Measurements from ENCODE around the gene ACAA1.
A peak's percentile ranks its signal among the peaks of the same experiment; 100 is the strongest.

ACAA1 gene

DNA sequence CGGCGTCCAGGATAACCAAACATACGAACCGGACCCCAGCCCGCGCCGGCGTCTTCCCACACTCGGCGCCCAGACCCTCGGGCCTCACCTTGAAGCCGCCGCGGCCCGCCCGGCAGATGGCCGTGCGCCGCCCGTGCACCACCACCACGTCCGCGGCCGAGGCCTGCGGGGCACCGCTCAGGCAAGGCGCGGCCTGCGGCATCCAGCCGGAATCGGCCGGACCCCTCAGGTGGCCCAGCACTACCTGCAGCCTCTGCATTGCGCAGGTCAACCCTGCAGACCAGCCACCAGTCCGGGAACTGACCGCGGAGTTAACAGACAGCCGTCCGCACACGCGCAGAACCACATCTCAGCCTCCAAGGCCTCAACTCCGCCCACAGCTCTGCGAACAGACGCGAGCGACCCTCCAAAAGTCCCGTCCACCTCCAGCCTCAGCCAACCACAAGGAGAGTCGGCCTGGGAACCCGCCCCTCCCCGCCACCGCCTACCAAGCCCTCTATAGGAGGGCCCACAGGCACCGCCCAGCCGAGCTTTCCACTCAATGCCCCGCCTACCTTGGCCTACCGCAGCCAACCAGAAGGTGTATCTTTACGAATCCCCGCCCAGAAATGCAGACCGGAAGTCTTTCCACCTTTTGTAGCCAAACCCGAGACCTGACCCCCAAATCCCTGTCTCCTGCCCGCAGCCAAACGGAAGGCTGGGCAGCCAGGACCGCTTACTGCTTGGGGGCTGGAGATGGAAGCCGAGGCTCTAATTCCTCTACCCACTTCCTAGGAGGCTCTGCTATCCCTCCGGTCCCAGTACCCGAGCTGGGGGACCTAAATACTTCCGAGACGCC, at the start of gene ACAA1:
Gene ACAA1 (minus strand): TSS at position 351 of the 838 bp plus-strand sequence. CDS start 92 bp downstream, at position 259.
- H3K4me3 ChIP-seq (replicated peaks in 1 of 2; ENCODE audit: low read depth in 2 of 2, low read length in 2 of 2): peak within 1 kb of the TSS; percentile 83 to 86
- peak; percentile 99 for DNase-seq (ENCODE audit: low read depth in 2 of 2)
- no peak for TF ChIP-seq CTCF (IDR thresholded peaks at IDR 0.05; ENCODE audit: low read depth, low read length)

DNA sequence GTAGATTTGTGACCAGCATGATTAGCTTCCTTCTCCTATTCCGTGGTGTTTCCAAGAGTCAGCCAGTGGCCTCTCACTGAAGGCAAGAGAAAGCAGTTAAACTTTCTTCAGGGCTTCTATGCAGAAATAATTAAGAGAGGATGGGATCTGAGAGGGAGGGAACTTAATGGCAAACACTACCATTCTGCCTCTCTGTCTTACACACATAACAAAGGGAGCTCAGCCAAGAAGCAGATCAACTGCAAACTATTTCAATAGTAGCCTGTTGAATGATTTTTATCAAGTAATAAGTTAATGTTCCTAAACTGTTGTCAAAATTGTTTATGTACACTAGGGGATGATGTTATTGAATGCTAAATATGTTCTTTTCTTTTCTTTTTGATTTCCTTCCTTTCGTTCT, 40.3 kb upstream of the ACAA1 start:
- no peak for DNase-seq (ENCODE audit: low read depth in 2 of 2)
- H3K4me3 ChIP-seq (replicated peaks in 1 of 2; ENCODE audit: low read depth in 2 of 2, low read length in 2 of 2): no peak overlapping the region
- TF ChIP-seq CTCF (IDR thresholded peaks at IDR 0.05; ENCODE audit: low read depth, low read length): no peak

GRCh38 chr3:38173834-38174418, 37.0 kb upstream of the ACAA1 start:
- DNase-seq (ENCODE audit: low read depth in 2 of 2): no peak
- H3K4me3 ChIP-seq (replicated peaks in 1 of 2; ENCODE audit: low read depth in 2 of 2, low read length in 2 of 2): no peak overlapping the region
- TF ChIP-seq CTCF (IDR thresholded peaks at IDR 0.05; ENCODE audit: low read depth, low read length): no peak

- TF ChIP-seq CTCF (IDR thresholded peaks at IDR 0.05; ENCODE audit: low read depth, low read length): no peak
- no peak overlapping the region for H3K4me3 ChIP-seq (replicated peaks in 1 of 2; ENCODE audit: low read depth in 2 of 2, low read length in 2 of 2)
- no peak for DNase-seq (ENCODE audit: low read depth in 2 of 2)
Observed at GRCh38 chr3:38171622-38172021, 34.7 kb upstream of the ACAA1 start.

DNA sequence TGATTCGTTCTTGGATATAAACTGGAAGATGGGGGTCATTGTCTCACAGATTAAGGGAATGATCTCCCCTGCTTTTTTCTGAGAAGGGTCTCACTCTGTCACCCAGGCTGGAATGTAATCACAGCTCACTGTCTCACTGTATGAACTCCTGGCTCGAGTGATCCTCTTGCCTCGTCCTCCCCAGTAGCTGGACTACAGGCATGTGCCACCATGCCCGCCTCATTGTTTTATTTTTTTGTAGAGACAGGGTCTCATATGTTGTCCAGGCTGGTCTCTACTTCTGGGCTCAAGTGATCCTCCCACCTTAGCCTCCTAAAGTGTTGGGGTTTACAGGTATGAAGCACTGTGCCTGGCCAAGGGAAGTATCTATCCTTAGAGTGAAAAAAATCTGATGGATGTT, 33.8 kb upstream of the ACAA1 start:
- H3K4me3 ChIP-seq (replicated peaks in 1 of 2; ENCODE audit: low read depth in 2 of 2, low read length in 2 of 2): no peak overlapping the region
- TF ChIP-seq CTCF (IDR thresholded peaks at IDR 0.05; ENCODE audit: low read depth, low read length): no peak
- DNase-seq (ENCODE audit: low read depth in 2 of 2): no peak

DNA sequence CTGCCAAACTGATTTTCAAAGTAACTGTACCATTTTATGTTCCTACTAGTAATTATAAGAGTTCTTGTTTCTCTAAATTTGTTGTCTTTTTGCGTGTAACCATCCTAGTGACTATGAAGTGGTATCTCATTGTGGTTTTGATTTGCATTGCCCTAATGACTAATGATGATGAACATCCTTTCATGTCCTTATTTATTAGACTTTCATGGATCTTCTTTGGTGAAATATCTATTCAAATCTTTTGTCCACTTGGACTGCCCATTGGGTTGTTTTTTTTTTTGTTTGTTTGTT, 32.0 kb upstream of the ACAA1 start:
- H3K4me3 ChIP-seq (replicated peaks in 1 of 2; ENCODE audit: low read depth in 2 of 2, low read length in 2 of 2): no peak overlapping the region
- no peak for TF ChIP-seq CTCF (IDR thresholded peaks at IDR 0.05; ENCODE audit: low read depth, low read length)
- peak in 1 of 2 donors; percentile 78 for DNase-seq (ENCODE audit: low read depth in 2 of 2)

Measured in cardiac fibroblast (primary cell).